Right lung (tissue), 10 donors: ENCODE measurements around the gene MECP2. TPM values are rescaled to one million over a fixed set of nuclear protein-coding genes. Genes with fewer than 3 reads are reported as not detected.
"Not testable (repeated sequence)": the region's sequence is repeated elsewhere in the genome, so short reads cannot be mapped to it uniquely, and the experiment has no call there.

Source experiments
- DNase-seq, 2 donors: peaks; one replicate each; pipeline ENCODE4 v3.0.0-alpha.2; 2013
- long read RNA-seq, 8 donors: transcript quantifications; one replicate each; lab custom pipeline, GENCODE V29; 2026
- polyA plus RNA-seq, 5 donors: library from polyadenylated mRNA; unstranded; fragments of 120-200 nt; gene quantifications; one replicate each; pipeline versions ENCODE4 v1.2.1 to v1.2.3, GENCODE V29; 2013; ENCODE audit warnings: inconsistent platforms in 1 of 5, low replicate concordance in 1 of 5; ENCODE audit not compliant: insufficient read length in 5 of 5, insufficient read depth in 1 of 5

Gene MECP2
- 10 to 100 TPM; 24.2 to 32.5 (median 32.3) TPM for polyA plus RNA-seq
- long read RNA-seq, donor 1, full-length matches to known transcripts: 7 of 7 reads
- long read RNA-seq, donor 1, partial matches to known transcripts: 0 of 7 reads
- long read RNA-seq, donor 1, other reads (novel, unspliced or antisense): 0 of 7 reads
- long read RNA-seq, donor 2, full-length matches to known transcripts: 12 of 12 reads
- long read RNA-seq, donor 2, partial matches to known transcripts: 0 of 12 reads
- long read RNA-seq, donor 2, other reads (novel, unspliced or antisense): 0 of 12 reads
- long read RNA-seq, donor 3, full-length matches to known transcripts: 13 of 13 reads
- long read RNA-seq, donor 3, partial matches to known transcripts: 0 of 13 reads
- long read RNA-seq, donor 3, other reads (novel, unspliced or antisense): 0 of 13 reads
- long read RNA-seq, donor 4, full-length matches to known transcripts: 8 of 8 reads
- long read RNA-seq, donor 4, partial matches to known transcripts: 0 of 8 reads
- long read RNA-seq, donor 4, other reads (novel, unspliced or antisense): 0 of 8 reads
- long read RNA-seq, donor 5, full-length matches to known transcripts: 9 of 22 reads
- long read RNA-seq, donor 5, partial matches to known transcripts: 13 of 22 reads
- long read RNA-seq, donor 5, other reads (novel, unspliced or antisense): 0 of 22 reads
- long read RNA-seq, donor 6, full-length matches to known transcripts: 11 of 11 reads
- long read RNA-seq, donor 6, partial matches to known transcripts: 0 of 11 reads
- long read RNA-seq, donor 6, other reads (novel, unspliced or antisense): 0 of 11 reads
- long read RNA-seq, donor 7, full-length matches to known transcripts: 9 of 9 reads
- long read RNA-seq, donor 7, partial matches to known transcripts: 0 of 9 reads
- long read RNA-seq, donor 7, other reads (novel, unspliced or antisense): 0 of 9 reads
- long read RNA-seq, donor 8, full-length matches to known transcripts: 5 of 5 reads
- long read RNA-seq, donor 8, partial matches to known transcripts: 0 of 5 reads
- long read RNA-seq, donor 8, other reads (novel, unspliced or antisense): 0 of 5 reads

DNA sequence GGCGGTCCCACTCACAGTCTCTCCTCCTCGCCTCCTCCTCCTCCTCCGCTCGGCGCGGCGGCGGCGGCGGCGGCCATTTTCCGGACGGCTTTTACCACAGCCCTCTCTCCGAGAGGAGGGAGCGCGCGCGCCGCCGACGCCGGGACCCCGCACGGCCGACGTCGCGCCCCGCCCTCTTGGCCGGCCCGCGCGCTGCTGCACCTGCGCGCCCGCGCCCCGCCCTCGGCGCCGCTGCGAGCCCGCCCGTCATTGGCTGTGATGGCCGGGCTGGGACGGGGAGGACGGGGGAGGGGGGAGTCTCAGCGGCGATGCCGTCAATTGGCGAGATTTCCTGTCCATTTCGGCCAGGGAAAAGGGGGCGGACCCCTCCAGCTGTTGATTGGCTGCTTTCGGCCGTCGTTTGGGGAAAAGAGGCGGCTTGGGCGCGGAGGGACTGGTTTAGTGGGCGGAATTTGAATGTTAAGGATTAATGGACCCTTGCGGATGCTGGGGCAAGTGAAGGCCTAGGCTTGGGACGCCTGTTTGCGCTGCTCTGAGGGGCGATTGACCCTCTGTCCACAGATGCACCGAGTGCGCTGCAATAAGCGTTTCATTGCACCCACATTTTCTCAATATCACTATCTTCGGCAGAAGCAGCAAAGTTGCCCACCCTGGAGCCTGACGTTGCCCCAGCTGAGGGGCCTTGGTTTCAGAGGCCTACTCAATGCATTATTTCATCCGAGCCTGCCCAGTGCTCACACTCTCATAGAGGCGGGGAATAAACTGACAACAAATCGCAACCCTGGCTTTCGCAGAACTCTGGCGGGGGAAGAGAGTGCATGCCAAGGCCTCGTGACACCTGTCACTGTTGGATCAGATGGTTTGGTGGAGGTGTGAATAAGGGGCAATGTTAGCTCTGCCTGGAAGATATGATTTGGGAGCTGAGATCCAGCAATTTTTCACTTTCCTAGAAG is at the start of gene MECP2:
Gene MECP2 (minus strand): TSS at position 129 of the 953 bp plus-strand sequence.
- DNase-seq: peak; percentile 88 to 90

DNA sequence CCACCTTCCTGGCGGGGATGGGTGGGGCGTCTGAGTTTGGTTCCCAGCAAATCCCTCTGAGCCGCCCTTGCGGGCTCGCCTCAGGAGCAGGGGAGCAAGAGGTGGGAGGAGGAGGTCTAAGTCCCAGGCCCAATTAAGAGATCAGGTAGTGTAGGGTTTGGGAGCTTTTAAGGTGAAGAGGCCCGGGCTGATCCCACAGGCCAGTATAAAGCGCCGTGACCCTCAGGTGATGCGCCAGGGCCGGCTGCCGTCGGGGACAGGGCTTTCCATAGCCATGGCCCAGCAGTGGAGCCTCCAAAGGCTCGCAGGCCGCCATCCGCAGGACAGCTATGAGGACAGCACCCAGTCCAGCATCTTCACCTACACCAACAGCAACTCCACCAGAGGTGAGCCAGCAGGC is 46.5 kb upstream of the MECP2 start, which contains the start of gene OPN1LW:
Gene OPN1LW (plus strand): TSS at position 234 of the 400 bp plus-strand sequence. CDS start 41 bp downstream, at position 275.
- not testable (repeated sequence) for DNase-seq

DNA sequence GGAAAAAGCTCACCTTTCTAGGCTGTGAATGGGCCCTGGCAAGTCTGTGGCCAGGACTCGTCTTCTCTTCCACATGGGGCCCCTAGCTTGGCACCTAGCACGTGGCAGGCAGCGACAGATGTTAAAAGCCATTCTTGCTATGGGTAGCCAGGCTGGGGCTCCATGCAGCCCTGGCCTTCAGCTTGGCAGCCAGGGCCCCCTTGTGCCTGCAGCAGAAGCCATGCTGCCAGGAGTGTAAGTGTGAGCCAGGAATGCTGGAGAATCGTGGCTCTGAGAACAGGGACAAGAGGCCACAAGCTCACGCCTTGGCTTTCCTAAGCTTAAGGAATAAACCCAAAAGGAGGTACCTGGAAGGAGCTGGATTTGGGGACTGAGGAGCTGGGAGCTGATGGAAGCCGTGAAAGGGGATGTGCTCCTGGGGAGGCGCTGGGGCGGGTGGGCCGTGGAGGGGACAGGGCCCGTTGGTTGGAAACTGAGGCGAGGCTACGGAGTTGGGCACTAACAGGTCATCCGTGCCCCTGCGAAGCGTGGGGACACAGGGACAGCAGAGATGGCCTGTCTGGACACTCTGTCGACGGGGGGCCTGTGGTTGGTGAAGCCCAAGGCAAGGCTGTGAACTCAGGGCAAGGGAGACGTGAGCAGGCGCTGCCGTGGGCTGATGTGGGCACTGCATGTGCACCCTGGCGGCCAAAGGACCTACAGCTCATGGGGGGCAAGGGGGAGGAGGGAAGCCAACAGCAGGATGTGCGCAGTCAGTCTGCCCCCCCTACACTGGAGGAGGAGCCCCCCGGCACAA is 45.6 kb upstream of the MECP2 start:
- DNase-seq: no peak

DNA sequence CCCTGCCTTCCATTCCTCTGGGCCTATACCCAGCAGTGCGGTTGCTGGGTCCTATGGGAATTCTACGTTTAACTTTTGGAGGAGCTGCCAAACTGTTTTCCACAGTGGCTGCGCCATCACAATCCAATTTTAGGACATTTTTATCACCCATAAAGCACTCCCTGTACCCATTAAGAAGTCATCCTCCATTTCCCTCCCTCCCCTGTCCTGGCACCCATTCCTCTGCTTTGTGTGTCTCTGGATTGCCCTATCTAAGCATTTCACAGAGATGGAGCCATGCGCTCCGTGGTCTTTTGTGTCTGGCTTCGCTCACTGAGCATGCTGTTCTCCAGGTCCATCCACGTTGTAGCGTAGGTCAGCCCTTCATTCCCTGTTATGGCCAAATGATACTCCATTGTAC is 44.9 kb upstream of the MECP2 start:
- DNase-seq: no peak

DNA sequence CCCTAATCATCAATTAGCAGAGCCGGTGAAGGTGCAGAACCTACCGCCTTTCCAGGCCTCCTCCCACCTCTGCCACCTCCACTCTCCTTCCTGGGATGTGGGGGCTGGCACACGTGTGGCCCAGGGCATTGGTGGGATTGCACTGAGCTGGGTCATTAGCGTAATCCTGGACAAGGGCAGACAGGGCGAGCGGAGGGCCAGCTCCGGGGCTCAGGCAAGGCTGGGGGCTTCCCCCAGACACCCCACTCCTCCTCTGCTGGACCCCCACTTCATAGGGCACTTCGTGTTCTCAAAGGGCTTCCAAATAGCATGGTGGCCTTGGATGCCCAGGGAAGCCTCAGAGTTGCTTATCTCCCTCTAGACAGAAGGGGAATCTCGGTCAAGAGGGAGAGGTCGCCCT is 43.2 kb upstream of the MECP2 start:
- DNase-seq: no peak

DNA sequence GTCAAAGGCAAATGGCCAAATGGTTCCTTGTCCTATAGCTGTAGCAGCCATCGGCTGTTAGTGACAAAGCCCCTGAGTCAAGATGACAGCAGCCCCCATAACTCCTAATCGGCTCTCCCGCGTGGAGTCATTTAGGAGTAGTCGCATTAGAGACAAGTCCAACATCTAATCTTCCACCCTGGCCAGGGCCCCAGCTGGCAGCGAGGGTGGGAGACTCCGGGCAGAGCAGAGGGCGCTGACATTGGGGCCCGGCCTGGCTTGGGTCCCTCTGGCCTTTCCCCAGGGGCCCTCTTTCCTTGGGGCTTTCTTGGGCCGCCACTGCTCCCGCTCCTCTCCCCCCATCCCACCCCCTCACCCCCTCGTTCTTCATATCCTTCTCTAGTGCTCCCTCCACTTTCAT is 42.7 kb upstream of the MECP2 start:
- no peak for DNase-seq

DNA sequence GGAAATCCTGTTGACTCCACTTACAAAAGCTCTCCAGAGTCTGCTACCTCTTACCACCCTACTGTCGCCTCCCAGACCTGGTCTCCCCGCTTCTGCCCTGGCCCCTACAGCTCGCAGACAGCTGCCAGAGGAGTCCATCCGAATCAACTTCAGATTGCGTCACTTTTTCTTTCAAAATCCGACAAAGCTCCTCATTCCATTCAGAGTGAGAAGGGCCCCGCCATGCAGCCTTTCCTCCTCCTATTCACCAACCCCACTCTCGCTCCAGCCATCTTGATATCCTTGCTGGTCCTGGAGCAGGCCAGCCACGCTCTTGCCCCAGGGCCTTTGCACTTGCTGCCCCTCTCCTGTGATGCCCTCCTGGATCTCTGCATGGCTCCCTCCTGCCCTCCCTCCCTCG is 41.3 kb upstream of the MECP2 start:
- DNase-seq: no peak

DNA sequence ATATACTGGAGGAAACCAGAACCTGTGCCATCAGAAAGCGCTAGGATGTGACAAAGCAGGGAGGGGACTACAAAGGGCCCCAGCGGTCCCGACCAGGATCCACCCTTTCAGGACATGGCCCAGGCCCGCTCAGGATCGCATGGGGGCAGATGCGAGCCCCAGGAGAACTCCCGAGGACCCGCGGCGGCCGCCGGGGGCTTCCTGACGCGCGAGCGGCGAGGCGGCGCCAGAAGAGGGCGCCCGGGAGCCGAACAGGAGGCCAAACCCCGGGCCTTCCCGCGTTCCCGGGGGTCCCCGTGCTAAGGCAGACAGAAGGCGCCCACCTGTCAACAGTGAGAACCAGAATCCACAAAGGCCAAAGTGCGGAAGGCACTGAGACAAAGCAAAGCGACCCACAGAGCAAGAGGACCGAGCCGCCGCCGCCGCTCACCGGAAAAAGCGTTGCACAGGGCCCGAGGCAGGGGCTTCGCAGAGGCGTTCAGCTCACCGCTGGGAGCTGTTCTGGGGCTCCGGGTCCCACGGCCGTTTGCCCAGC is 39.2 kb upstream of the MECP2 start:
- DNase-seq: peak; percentile 61 to 66

DNA sequence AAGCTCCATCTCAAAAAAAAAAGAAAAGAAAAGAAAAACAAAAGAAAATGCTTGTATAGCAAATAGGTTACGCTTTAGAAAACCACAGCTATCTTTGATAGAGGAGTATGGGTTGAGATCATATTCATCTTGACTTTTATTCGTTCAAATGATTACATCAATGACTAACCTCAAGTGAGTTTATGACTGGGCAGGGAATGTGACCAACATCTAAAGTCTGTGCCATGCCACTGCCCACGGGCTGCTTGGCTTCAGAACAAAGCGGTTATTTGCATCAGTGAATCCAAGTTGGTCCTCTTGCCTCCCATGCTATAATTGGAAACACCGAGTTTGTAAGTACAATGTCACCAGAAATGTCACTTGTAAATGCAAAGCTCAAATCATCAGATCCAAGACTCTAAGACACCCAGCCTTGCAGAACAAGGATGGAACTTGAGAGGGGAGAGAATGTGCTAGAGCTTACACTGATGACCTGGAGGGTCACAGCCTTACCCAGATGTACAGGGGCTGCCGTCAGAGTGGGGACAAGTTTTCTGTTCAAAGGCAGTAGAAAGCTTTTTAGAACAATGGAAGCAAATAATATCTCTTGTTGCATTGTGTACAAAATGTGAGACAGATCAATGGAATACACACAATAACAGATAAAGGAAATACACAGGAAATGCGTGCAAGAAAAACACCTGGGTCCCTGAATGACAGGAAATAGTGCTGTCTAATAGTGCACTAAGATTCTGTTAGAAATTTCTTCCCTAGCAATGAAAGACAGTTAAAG is 38.1 kb upstream of the MECP2 start:
- DNase-seq: no peak

DNA sequence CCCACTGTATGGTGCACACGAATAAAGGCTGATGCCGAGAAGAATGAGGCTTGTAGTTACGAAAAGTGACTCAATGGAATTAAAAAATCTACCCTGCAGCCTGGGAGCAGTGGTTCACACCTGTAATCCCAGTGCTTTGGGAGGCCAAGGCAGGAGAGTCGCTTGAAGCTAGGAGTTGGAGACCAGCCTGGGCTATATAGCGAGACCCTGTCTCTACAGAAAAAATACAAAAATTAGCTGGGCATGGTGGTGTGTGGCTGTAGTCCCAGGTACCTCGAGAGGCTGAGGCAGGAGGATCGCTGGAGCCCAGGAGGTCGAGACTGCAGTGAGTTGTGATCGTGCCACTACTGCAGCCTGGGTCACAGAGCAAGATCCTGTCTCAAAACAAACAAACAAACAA is 34.8 kb upstream of the MECP2 start:
- no peak for DNase-seq

DNA sequence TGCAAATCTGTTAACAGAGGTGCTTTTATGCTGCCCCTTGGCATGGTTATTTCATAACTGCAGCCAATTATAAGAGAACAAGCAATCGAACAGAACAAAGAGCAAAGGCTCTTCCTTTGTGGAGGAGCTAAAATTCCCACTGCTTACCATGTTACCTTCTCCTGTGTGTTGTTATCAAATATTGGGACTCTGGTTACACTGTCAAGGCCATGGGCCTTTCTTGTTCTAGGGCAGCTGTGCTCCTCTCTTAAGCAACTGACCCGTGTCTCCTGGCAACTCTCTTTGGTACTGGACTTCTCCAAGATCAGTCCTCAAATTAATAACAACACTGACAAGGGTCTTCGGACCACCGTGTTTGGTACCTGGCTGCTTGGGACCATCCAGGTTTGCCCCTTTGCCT is 34.4 kb upstream of the MECP2 start:
- no peak for DNase-seq

DNA sequence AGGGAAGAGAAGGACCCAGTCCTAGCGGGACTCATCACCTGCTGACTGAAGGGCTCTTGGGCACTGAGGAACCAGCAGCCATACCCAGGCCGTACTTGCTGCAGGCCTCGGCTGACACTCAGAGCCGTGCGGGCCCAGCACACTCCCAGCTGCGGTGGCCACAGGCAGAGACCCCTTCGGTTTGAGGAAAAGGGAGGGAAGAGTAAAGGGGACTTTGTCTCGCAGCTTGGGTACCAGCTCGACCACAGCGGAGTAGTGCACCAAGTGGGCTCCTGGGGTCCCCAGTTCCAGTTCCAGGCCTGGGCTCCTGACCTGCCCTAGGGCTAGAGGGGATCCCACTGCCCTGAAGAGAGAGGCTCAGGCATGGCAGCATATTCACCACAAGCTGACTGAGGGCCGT is 28.6 kb upstream of the MECP2 start:
- no peak for DNase-seq

DNA sequence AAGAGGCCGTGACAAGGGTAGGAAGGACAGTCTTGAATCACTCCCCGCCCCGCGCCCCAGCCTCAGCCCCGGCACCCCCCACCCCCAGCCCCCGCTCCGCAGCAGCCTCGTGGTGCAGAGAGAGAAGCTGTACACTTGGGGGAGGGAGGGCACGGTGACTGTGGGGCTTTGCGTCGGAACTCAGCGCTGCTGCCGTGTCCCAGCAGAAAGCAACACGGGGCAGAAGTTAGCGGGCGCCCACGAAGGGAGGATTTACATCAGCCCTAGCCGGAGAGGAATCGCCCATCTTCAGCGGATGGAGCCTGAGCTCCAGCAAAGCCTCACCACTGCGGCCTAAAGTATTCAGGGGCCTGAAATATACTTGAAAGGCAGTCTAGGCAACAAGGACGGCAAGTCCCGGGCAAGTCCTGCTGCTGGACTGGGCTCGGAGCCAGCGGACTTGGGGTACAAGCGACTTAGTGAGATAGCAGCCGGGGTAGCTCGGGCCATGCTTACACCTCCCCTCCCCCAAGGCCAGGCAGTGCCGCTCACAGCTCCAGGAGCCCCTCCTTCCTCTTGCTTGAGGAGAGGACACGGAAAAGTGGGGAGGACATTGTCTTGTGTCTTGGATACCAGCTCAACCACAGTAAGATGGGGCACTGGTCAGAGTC is 28.0 kb upstream of the MECP2 start:
- DNase-seq: peak in 1 of 2 donors; percentile 22

DNA sequence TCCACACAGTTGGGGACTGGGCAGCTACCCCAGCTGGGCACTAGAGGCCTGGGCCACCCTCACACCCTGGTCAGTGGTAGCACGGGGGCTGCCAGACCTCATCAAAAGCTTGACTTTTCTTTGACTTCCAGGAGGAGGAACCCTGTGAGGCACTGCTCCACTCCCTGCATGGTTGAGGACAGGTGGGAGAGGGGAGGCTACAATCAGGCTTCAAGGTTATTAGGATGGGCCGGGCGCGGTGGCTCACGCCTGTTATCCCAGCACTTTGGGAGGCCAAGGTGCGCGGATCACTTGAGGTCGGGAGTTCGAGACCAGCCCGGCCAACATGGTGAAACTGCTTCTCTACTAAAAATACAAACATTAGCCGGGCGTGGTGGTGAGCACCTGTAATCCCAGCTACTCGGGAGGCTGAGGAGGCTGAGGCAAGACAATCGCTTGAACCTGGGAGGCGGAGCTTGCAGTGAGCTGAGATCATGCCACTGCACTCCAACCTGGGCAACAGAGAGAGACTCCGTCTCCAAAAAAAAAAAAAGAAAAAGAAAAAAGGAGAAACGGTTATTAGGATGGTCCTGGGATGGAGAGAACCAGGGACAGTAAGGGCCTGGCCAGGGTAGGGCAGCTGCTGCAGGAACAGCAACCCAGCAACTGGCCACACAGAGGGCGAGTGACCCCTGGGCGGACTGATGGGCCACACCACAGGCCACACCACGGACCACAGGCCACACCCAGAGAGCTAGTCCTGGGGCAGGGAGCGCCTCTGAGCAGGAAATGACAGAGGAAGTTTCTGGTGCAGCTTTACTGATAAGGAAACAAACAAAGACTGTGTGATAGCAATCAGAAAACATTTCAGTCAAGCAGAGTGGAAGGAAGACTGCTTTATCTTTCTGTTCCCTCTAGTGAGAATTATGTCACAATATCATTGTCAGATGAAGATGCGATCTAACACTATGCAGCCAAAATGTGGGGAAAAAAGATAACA is 26.0 kb upstream of the MECP2 start:
- DNase-seq: no peak

DNA sequence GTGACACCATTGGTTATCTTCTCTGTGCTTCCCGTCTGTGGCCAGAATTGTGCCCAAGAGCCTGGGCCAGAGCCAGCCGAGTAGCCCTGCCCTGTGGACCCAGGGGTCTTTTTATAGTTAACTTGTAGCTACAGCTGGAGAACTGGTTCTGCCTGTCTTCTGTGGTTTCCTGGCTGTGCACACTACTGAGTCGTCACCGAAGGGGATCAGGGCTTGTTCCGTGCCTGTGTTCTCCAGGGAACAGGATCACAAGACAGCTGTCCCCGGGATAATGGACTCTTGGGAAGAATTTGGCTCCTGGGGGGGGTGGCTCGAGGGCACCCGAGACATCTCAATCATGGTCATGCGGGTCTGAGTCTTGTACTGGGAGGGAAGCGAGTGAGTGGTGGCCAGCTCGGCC is 24.4 kb upstream of the MECP2 start:
- DNase-seq: peak; percentile 20 to 23

DNA sequence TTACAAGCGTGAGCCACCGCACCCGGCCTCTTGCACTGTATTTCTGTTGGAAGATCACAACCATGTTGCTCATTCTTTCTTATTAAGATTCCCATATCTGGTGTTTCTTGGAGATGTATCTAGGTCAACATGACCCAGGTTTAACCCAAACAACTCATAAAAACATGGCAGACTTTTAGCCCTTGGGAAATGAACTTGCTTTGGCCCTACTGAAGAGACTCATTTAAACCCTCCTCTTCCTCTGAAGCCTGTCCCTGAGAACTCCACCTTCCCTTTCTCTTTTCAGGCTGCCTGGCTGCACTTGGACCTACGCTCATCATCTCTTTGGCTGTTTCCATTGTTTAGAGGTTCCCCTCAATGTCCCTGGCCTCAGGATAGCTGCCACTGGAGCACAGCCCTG is 23.7 kb upstream of the MECP2 start:
- no peak for DNase-seq

DNA sequence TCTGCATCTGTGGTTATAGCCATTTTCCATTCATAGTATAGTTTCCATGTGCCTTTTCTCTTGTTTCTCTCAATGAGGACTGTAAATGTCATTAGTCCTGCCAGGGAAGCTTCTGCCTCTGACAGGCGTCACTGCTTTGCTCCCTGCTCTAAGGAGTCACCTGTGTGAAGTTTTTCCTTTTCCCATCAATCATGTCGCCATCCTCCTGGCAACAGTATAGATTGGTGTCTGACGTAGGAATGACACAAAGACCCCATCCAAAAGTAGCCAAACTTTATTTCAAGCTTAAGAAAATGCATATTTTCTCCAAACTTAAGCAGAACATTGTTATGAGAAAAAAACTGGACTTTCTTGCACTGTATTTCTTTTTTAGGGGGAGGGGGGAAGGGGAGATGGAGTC is 23.1 kb upstream of the MECP2 start:
- DNase-seq: no peak
